SU-DHL-6 (cell line): Measurements from ENCODE around the gene IL1R2.

Experiments
- H2AFZ ChIP-seq: fragments of 200-600 bp; sonication (generic); 2 replicates; pipeline ENCODE4 v1.6.1; 2014; ENCODE audit warnings: low read depth, mild to moderate bottlenecking, moderate library complexity, mixed read lengths, antibody characterized with exemption, low read length; ENCODE audit not compliant: severe bottlenecking
- H3F3A ChIP-seq: fragments of 200-600 bp; shearing (Covaris generic); 2 replicates; pipeline ENCODE4 v1.6.0; 2016; ENCODE audit warnings: antibody characterized with exemption, mild to moderate bottlenecking; ENCODE audit not compliant: insufficient read depth
- H3K27ac ChIP-seq: fragments of 200-600 bp; sonication (generic); 2 replicates; pipeline ENCODE4 v1.5.1; 2016; ENCODE audit warnings: low read depth, mild to moderate bottlenecking, low read length, moderate library complexity, mixed read lengths
- H3K27me3 ChIP-seq: fragments of 200-600 bp; sonication (generic), shearing (Covaris generic); 2 replicates; pipeline ENCODE4 v1.6.0; 2014; ENCODE audit warnings: mild to moderate bottlenecking, low read length
- H3K36me3 ChIP-seq: fragments of 200-600 bp; sonication (generic); 2 replicates; pipeline ENCODE4 v1.6.1; 2014; ENCODE audit warnings: mild to moderate bottlenecking, low read length, mixed read lengths
- H3K4me2 ChIP-seq: fragments of 300-600, 200-600 bp; shearing (Covaris generic), sonication (generic); 2 replicates; pipeline ENCODE4 v1.6.0; 2014; ENCODE audit warnings: low read length, low read depth, mild to moderate bottlenecking; ENCODE audit not compliant: poor library complexity, severe bottlenecking
- H3K4me3 ChIP-seq: fragments of 200-600 bp; sonication (generic); 2 replicates; pipeline ENCODE4 v1.5.1; 2014; ENCODE audit warnings: antibody characterized with exemption, low read length, mild to moderate bottlenecking, mixed read lengths; ENCODE audit not compliant: insufficient read depth, poor library complexity, severe bottlenecking
- H3K79me2 ChIP-seq: fragments of 200-600 bp; sonication (generic); 2 replicates; pipeline ENCODE4 v1.6.1; 2014; ENCODE audit warnings: mild to moderate bottlenecking, low read length, moderate library complexity; ENCODE audit not compliant: insufficient read depth
- H3K9ac ChIP-seq: fragments of 200-600 bp; sonication (generic); 2 replicates; pipeline ENCODE4 v1.7.0; 2014; ENCODE audit warnings: mild to moderate bottlenecking, low read length
- H3K9me2 ChIP-seq: fragments of 200-600 bp; sonication (generic); replicated peaks from 2 replicates; pipeline ENCODE4 v1.6.1; 2014; ENCODE audit warnings: low read length; ENCODE audit not compliant: insufficient read depth
- H3K9me3 ChIP-seq: fragments of 200-600 bp; sonication (generic); 2 replicates; pipeline ENCODE4 v1.6.1; 2014; ENCODE audit warnings: low read length, mixed read lengths; ENCODE audit not compliant: insufficient read depth
- H4K20me1 ChIP-seq: fragments of 200-600 bp; sonication (generic); 2 replicates; pipeline ENCODE4 v1.6.1; 2014; ENCODE audit warnings: low read depth, mild to moderate bottlenecking, antibody characterized with exemption, low read length, moderate library complexity, mixed read lengths
- EZH2phosphoT487 ChIP-seq: fragments of 200-600 bp; sonication (generic), shearing (Covaris generic); conservative IDR thresholded peaks from 2 replicates; pipeline ENCODE4 v1.6.1; 2018; ENCODE audit warnings: mild to moderate bottlenecking, antibody characterized with exemption, low read length, moderate library complexity, mixed read lengths
- TF ChIP-seq, protein P1 (sequence below): fragments of 200-600 bp; sonication (generic); IDR thresholded peaks from one replicate; pipeline ENCODE4 v1.5.1; 2017; ENCODE audit warnings: antibody characterized with exemption, mild to moderate bottlenecking, low read length, moderate library complexity; ENCODE audit not compliant: insufficient read depth, poor library complexity, severe bottlenecking

Gene IL1R2

DNA sequence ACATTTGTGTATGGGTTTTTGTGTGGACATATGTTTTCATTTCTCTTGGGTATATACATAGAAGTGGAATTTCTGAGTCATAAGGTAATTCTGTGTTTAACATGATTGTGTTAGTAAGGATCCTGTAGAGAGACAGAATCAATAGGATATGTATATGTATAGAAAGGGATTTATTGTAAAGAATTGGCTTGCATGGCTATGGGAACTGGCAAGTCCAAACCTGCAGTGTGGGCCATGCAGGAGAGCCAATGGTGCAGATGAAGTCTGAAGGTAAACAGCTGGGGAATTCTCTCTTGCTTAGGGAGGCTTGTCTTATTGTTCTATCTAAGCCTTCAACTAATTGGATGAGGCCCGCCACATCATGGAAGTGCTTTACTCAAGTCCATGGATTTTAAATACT, 39.2 kb upstream of the IL1R2 start:
- H3K27ac ChIP-seq, result no peak overlapping the region
- no peaks in the 10 kb centered on the region for H3K27me3 ChIP-seq
- no peaks in the 10 kb centered on the region for H4K20me1 ChIP-seq
- no peaks in the 10 kb centered on the region for H3K9me2 ChIP-seq
- H3F3A ChIP-seq, result no peaks in the 10 kb centered on the region
- TF ChIP-seq EZH2phosphoT487, result no peak
- TF ChIP-seq, protein P1, sequence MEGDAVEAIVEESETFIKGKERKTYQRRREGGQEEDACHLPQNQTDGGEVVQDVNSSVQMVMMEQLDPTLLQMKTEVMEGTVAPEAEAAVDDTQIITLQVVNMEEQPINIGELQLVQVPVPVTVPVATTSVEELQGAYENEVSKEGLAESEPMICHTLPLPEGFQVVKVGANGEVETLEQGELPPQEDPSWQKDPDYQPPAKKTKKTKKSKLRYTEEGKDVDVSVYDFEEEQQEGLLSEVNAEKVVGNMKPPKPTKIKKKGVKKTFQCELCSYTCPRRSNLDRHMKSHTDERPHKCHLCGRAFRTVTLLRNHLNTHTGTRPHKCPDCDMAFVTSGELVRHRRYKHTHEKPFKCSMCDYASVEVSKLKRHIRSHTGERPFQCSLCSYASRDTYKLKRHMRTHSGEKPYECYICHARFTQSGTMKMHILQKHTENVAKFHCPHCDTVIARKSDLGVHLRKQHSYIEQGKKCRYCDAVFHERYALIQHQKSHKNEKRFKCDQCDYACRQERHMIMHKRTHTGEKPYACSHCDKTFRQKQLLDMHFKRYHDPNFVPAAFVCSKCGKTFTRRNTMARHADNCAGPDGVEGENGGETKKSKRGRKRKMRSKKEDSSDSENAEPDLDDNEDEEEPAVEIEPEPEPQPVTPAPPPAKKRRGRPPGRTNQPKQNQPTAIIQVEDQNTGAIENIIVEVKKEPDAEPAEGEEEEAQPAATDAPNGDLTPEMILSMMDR, result no peak
- H2AFZ ChIP-seq, result no peak overlapping the region
- H3K79me2 ChIP-seq, result no peaks in the 10 kb centered on the region
- no peak overlapping the region for H3K9ac ChIP-seq
- no peak overlapping the region for H3K4me3 ChIP-seq
- no peak overlapping the region for H3K4me2 ChIP-seq
- no peaks in the 10 kb centered on the region for H3K36me3 ChIP-seq
- H3K9me3 ChIP-seq, result no peaks in the 10 kb centered on the region; the same call in 1 of the 2 replicates

DNA sequence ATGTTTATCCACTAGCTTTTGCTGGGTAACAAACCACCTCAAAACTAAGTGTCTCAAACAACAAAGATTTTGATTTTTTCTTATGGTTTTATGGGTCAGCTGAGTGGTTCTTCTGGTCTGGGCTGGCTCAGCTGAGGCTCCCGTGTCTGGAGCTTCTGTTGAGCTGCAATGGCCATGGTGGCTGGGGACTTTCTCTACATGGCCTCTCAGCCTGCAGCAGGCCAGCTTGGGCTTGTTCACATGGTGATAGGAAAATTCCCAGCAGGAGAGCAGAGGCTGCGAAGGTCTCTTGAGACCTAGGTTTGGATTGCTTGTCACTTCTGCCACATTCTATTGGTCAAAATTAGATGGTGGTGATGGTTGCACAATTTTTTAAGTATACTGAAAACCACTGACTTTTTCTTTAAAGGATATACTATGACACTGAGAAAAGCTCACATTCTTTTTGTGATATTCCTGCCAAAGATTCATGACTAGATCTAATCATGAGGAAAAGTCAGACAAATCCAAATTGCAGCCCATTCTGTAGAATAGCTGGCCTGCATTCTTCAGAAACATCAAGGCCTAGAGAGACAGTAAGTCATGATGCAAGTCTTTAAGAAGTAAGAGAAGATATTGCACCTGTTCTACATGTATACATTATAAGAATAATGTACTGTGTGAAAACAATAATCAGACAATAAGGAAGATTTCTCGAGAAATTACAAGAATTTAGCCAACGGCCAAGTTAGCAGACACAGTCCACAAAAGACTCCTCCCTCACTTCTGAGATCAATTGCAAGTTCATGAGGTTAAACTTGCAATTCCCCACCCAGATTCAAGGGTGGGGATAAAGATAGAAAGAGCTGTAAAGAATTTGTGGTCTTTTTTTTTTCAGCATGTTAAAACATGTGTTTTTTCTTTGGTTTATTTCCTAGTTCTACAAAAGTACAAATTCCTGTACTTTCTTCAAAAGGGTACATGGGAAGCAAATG, 35.0 kb upstream of the IL1R2 start:
- no peaks in the 10 kb centered on the region for H4K20me1 ChIP-seq
- no peaks in the 10 kb centered on the region for H3K79me2 ChIP-seq
- no peaks in the 10 kb centered on the region for H3F3A ChIP-seq
- no peaks in the 10 kb centered on the region for H3K9me3 ChIP-seq
- no peaks in the 10 kb centered on the region for H3K36me3 ChIP-seq
- no peak overlapping the region for H3K9ac ChIP-seq
- H3K4me2 ChIP-seq, result no peak overlapping the region
- TF ChIP-seq, protein P1, result no peak
- TF ChIP-seq EZH2phosphoT487, result no peak
- no peak overlapping the region for H2AFZ ChIP-seq
- no peaks in the 10 kb centered on the region for H3K27me3 ChIP-seq
- H3K4me3 ChIP-seq, result no peak overlapping the region
- no peak overlapping the region for H3K27ac ChIP-seq
- no peaks in the 10 kb centered on the region for H3K9me2 ChIP-seq

DNA sequence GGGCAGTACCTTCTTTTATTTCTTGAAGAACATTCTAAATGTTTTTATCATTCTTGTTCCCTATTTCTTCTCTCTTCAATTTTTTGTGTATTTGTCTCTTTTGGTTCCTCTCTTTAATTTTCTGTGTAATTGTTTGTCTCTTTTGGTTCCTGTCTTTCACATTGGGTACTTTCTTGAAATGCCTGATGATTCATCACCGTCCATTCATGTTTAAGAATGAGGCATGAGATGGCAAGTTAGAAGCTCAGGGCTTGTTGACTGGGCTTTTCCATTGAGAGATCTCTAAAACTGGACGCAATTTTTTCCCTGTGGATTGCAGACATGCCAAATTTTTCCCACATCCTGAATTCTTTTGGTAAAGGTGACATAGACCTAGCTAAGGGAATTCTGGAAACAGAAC, 33.7 kb upstream of the IL1R2 start:
- no peaks in the 10 kb centered on the region for H3K27me3 ChIP-seq
- no peaks in the 10 kb centered on the region for H3K9me2 ChIP-seq
- H3K79me2 ChIP-seq, result no peaks in the 10 kb centered on the region
- no peaks in the 10 kb centered on the region for H3K36me3 ChIP-seq
- TF ChIP-seq, protein P1, result no peak
- no peak for TF ChIP-seq EZH2phosphoT487
- H4K20me1 ChIP-seq, result no peaks in the 10 kb centered on the region
- H3K9ac ChIP-seq, result no peak overlapping the region
- no peaks in the 10 kb centered on the region for H3K9me3 ChIP-seq
- H3K4me2 ChIP-seq, result no peak overlapping the region
- no peak overlapping the region for H2AFZ ChIP-seq
- H3F3A ChIP-seq, result no peaks in the 10 kb centered on the region
- H3K4me3 ChIP-seq, result no peak overlapping the region
- no peak overlapping the region for H3K27ac ChIP-seq
